ENCODE results near the gene PFKFB4.
"Not testable (repeated sequence)": the region's sequence is repeated elsewhere in the genome, so short reads cannot be mapped to it uniquely, and the experiment has no call there.

Gene PFKFB4

GRCh38 chr3:48532271-48532976 is 24.2 kb downstream of the PFKFB4 start:
- no peak for DNase-seq (ENCODE audit: low read depth in 2 of 2)

- not testable (repeated sequence) for DNase-seq (ENCODE audit: low read depth in 2 of 2)
Observed at GRCh38 chr3:48530701-48531100, 25.9 kb downstream of the PFKFB4 start.

GRCh38 chr3:48528754-48529153 is 27.8 kb downstream of the PFKFB4 start:
- DNase-seq (ENCODE audit: low read depth in 2 of 2), result no peak

GRCh38 chr3:48528048-48528447 is 28.6 kb downstream of the PFKFB4 start:
- no peak for DNase-seq (ENCODE audit: low read depth in 2 of 2)

- no peak for DNase-seq (ENCODE audit: low read depth in 2 of 2)
Observed at GRCh38 chr3:48524970-48525369, 31.6 kb downstream of the PFKFB4 start.

GRCh38 chr3:48521635-48522034 is 35.0 kb downstream of the PFKFB4 start:
- no peak for DNase-seq (ENCODE audit: low read depth in 2 of 2)

- no peak for DNase-seq (ENCODE audit: low read depth in 2 of 2)
Observed at GRCh38 chr3:48519277-48519643, 37.3 kb downstream of the PFKFB4 start.

- no peak for DNase-seq (ENCODE audit: low read depth in 2 of 2)
Observed at GRCh38 chr3:48518638-48519276, 37.8 kb downstream of the PFKFB4 start.

GRCh38 chr3:48518069-48518468 is 38.5 kb downstream of the PFKFB4 start:
- DNase-seq (ENCODE audit: low read depth in 2 of 2), result no peak

- no peak for DNase-seq (ENCODE audit: low read depth in 2 of 2)
Observed at GRCh38 chr3:48516571-48516970, 40.0 kb downstream of the PFKFB4 start.

- DNase-seq (ENCODE audit: low read depth in 2 of 2), result no peak
Observed at GRCh38 chr3:48514431-48515227, 42.0 kb downstream of the PFKFB4 start.

GRCh38 chr3:48511551-48511950 is 45.1 kb downstream of the PFKFB4 start:
- no peak for DNase-seq (ENCODE audit: low read depth in 2 of 2)

- DNase-seq (ENCODE audit: low read depth in 2 of 2), result peak; percentile 51 to 55
Observed at GRCh38 chr3:48507256-48508061, 49.1 kb downstream of the PFKFB4 start.

GRCh38 chr3:48505968-48506504 is 50.6 kb downstream of the PFKFB4 start:
- DNase-seq (ENCODE audit: low read depth in 2 of 2), result no peak

- DNase-seq (ENCODE audit: low read depth in 2 of 2), result no peak
Observed at GRCh38 chr3:48505146-48505545, 51.5 kb downstream of the PFKFB4 start.

GRCh38 chr3:48504051-48504946 is 52.3 kb downstream of the PFKFB4 start, which contains the start of gene SHISA5:
TSS of gene SHISA5 (minus strand) at chr3:48504174. CDS start at chr3:48504094, 80 bp downstream.
- DNase-seq (ENCODE audit: low read depth in 2 of 2), result peak; percentile 30 to 53

GRCh38 chr3:48503401-48504050 is 53.1 kb downstream of the PFKFB4 start:
- no peak for DNase-seq (ENCODE audit: low read depth in 2 of 2)

- no peak for DNase-seq (ENCODE audit: low read depth in 2 of 2)
Observed at GRCh38 chr3:48502728-48503168, 53.9 kb downstream of the PFKFB4 start.

GRCh38 chr3:48502121-48502520 is 54.5 kb downstream of the PFKFB4 start:
- DNase-seq (ENCODE audit: low read depth in 2 of 2), result no peak

- no peak for DNase-seq (ENCODE audit: low read depth in 2 of 2)
Observed at GRCh38 chr3:48501196-48501595, 55.4 kb downstream of the PFKFB4 start.
